ENCODE results near the gene NUPR2.
"Not testable (repeated sequence)": the region's sequence is repeated elsewhere in the genome, so short reads cannot be mapped to it uniquely, and the experiment has no call there.

Gene NUPR2

DNA sequence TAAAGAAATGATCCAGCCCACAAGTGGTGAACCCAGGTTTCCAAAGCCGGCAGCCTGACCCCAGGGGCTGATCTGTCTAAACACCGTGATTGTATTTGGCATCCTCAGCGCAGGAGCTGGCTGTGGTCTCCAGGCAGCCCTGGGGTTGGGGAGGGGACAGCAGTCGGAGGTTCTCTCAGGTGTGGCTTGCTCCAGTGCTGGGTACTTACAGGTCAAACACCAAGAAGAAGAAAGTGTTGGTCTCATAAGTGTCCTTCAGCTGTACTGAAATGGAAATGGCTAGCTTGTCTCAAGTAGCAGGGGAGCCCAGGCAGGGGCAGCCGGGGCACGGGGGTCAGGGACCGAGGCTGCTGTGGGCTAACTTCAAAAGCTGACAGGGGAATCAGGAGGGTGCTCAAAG lies 29.5 kb downstream of the NUPR2 start:
- no peak for DNase-seq (ENCODE audit: low read depth in 3 of 3)

DNA sequence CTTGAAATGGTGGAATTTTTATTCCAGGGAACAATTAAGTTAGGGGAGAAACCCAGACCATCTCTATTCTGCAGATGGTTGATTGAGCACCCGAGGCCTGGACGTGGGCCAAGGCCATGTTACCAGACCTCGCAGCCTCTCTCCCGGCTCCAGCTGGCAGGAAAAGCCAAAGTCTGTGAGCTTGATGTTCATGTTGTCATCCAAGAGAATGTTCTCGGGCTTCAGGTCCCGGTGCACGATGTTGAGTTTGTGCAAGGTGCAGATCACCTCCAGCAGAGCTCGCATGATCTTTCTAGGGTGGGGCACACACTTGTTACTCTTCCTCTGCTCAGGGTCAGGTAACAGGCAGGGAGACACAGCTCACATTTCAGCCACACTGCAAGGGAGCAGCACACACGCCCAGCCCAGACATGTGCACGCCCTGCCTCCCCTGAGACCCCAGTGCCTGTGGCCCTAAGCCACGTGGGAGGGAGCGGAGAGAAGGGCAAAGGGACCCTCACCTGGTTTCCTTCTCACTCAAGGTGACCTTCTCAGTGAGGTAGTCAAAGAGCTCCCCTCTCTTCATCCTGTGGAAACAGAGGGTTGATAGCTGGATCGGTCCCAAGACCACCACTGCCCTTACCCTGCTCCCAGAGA lies 32.9 kb downstream of the NUPR2 start:
- DNase-seq (ENCODE audit: low read depth in 3 of 3) = no peak

DNA sequence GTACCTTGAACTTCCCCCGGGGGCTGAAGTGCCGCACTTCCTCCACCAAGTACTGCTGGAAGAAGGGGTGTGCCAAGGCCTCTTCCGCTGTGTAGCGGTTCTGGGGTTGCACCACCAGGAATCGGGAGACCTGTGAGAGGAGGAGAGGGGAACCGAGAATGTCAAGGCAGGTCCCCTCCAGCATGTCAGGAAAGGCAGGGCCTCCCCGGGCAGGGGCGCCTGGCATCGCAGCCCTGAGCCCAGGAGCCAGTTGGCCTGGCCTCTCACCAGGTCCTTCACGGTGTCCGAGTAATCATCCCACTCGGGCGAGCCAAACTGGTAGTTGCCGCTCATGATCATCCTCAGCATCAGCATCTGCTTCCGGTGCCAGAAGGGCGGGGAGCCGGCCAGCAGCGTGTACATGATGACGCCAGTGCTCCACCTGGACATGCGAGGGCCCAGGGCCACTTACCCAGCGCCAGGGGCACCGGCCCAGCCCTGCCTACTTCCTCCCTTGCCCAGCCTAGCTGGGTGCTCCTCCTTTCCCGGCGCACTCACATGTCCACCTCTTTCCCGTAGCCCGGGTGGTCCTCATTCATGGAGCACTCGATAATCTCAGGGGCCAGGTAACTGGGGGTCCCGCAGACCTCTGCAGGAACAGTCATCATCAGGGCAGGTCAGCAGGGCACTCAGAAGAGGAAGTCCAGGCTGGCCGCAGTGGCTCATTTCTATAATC lies 34.4 kb downstream of the NUPR2 start:
- no peak for DNase-seq (ENCODE audit: low read depth in 3 of 3)

- DNase-seq (ENCODE audit: low read depth in 3 of 3) = not testable (repeated sequence)
Observed at GRCh38 chr7:56080726-56081435, 35.3 kb downstream of the NUPR2 start.

GRCh38 chr7:56079450-56080185 lies 36.6 kb downstream of the NUPR2 start:
- no peak for DNase-seq (ENCODE audit: low read depth in 3 of 3)

DNA sequence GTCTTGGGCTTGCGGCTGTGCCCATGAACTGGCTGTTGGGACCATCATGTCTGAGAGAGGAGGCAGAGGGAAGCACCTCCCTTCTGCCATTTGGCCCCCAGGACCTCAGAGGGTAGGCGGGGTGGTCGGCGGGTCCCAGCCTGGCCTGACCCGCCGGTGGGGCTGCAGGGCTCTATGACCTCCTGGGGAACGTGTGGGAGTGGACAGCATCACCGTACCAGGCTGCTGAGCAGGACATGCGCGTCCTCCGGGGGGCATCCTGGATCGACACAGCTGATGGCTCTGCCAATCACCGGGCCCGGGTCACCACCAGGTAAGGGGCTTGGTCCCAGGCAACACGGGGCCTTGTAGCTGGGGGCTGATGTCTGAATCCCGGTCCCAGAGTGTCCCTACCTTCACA lies 38.0 kb downstream of the NUPR2 start:
- DNase-seq (ENCODE audit: low read depth in 3 of 3) = no peak

DNA sequence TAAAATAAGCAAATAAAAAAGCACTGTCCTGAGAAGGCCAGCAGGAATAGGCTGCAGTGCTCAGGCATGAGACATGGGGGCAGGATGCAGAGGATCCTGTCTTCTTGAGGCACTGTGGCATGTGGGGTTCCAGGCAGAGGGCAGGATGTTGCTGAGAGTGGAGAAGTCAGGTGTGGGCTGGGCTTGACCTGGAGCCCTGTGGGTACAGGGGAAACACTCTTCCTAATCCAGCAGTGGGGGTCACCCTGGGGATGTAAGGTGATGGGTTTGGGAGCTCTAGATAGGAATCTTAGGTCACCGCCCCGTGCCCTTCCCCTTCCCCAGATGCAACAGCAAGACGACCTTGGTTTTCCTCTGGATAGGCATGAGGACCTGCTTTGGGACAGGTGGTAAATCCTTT lies 38.5 kb downstream of the NUPR2 start:
- DNase-seq (ENCODE audit: low read depth in 3 of 3) = no peak

GRCh38 chr7:56074371-56074791 lies 41.8 kb downstream of the NUPR2 start:
- DNase-seq (ENCODE audit: low read depth in 3 of 3) = peak; percentile 35 to 41 (median 41)

DNA sequence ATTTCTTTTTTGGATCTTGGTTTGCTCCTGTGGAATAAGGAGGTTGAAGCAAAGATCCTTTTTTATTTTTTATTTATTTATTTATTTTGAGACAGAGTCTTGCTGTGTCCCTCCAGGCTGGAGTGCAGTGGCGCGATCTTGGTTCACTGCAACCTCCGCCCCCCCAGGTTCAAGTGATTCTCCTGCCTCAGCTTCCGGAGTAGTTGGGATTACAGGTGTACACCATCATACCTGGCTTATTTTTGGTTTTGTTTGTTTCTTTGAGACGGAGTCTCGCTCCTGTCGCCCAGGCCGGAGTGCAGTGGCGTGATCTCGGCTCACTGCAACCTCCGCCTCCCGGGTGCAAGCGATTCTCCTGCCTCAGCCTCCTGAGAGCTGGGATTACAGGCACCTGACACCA lies 49.8 kb downstream of the NUPR2 start:
- DNase-seq (ENCODE audit: low read depth in 3 of 3) = not testable (repeated sequence)

All from stimulated activated CD4-positive, alpha-beta T cell treated with anti-CD3 and anti-CD28 coated beads, TNF-alpha, amount 100 ng/mL, for 4 hours (primary cell).